WERI-Rb-1 (cell line): ENCODE measurements around the gene ZIC1.

Experiments used
- DNase-seq: peaks from one replicate; pipeline ENCODE4 v3.0.0-alpha.2; 2020
- H3K27ac ChIP-seq: fragments of 250-450 bp; sonication (Bioruptor Pico); 2 replicates; pipeline ENCODE4 v1.5.1; 2020; ENCODE audit warnings: mild to moderate bottlenecking, moderate library complexity
- H3K27me3 ChIP-seq: fragments of 250-450 bp; sonication (Bioruptor Pico); 2 replicates; pipeline ENCODE4 v1.5.1; 2021; ENCODE audit warnings: mild to moderate bottlenecking, low read depth, moderate library complexity; ENCODE audit not compliant: insufficient read depth, severe bottlenecking
- H3K36me3 ChIP-seq: fragments of 250-450 bp; sonication (Bioruptor Pico); 2 replicates; pipeline ENCODE4 v1.5.1; 2020; ENCODE audit warnings: mild to moderate bottlenecking, moderate library complexity
- H3K4me3 ChIP-seq: 2 replicates; pipeline ENCODE4 v1.5.1; 2011; ENCODE audit warnings: low read depth, mild to moderate bottlenecking, control low read depth, low read length
- H3K9me3 ChIP-seq: fragments of 250-450 bp; sonication (Bioruptor Pico); 2 replicates; pipeline ENCODE4 v1.5.1; 2021; ENCODE audit warnings: mild to moderate bottlenecking, moderate library complexity; ENCODE audit not compliant: severe bottlenecking
- CTCF ChIP-seq: IDR thresholded peaks from 2 replicates; pipeline ENCODE4 v1.5.1; 2011; ENCODE audit warnings: low read depth, mild to moderate bottlenecking, control low read depth, inconsistent platforms, low read length

ZIC1 gene

GRCh38 chr3:147377412-147378367 is 31.5 kb upstream of the ZIC1 start:
- TF ChIP-seq CTCF = no peak
- Histone ChIP-seq H3K4me3 (no peak overlapping the region), H3K36me3 (no peaks in the 10 kb centered on the region), H3K27ac (no peak overlapping the region), H3K9me3 (no peaks in the 10 kb centered on the region), H3K27me3 (no peaks in the 10 kb centered on the region)
- no peak for DNase-seq

DNA sequence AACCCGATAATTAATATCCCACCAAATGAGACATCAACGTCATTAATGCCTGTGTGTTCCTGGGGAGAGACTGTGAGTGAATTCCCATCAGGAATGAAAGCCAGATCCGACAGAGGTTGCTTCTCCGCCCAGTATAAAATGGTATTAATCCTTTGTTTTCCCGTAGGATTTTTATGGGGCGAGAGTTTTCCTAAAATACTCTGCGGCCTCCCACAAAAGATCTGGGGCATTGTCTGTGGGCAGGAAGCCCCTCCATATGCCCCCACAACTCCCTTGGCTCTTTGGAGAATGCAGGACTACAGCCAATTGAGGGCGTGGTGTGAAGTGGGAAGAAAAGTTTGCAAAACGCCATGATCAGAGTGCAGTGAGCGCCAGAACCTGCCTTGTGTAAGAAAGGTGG is 29.5 kb upstream of the ZIC1 start:
- Histone ChIP-seq H3K27me3 (no peaks in the 10 kb centered on the region), H3K9me3 (no peaks in the 10 kb centered on the region), H3K4me3 (no peak overlapping the region), H3K27ac (no peak overlapping the region), H3K36me3 (no peaks in the 10 kb centered on the region)
- TF ChIP-seq CTCF = no peak
- no peak for DNase-seq

- Histone ChIP-seq H3K4me3 (no peak overlapping the region), H3K36me3 (no peaks in the 10 kb centered on the region), H3K27ac (no peak overlapping the region), H3K27me3 (no peaks in the 10 kb centered on the region), H3K9me3 (no peaks in the 10 kb centered on the region)
- no peak for TF ChIP-seq CTCF
- DNase-seq = no peak
Measured at GRCh38 chr3:147380387-147380951, 28.7 kb upstream of the ZIC1 start.

DNA sequence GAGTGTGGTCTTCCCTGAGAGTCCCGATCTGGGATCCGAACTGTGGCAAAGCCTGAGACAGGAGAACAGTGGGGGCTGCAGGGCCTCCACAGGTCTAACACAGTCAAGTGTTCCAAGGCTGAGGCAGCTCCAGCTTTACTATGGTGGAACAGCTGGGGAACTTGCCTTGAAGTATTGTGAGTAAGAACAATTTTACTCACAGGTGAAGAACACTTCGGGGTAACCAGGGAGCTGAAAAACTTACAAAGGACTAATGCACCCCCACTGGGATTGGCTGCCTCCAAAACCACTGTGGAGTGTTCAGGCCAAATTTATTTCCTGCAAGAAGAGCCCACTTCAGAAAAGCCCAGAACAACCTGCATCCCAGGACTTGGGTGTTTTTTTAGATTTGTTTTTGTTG is 28.2 kb upstream of the ZIC1 start:
- TF ChIP-seq CTCF = no peak
- Histone ChIP-seq H3K4me3 (no peak overlapping the region), H3K27ac (no peak overlapping the region), H3K36me3 (no peaks in the 10 kb centered on the region), H3K27me3 (no peaks in the 10 kb centered on the region), H3K9me3 (no peaks in the 10 kb centered on the region)
- no peak for DNase-seq

GRCh38 chr3:147381596-147381995 is 27.6 kb upstream of the ZIC1 start:
- Histone ChIP-seq H3K4me3 (no peak overlapping the region), H3K27ac (no peak overlapping the region), H3K27me3 (no peaks in the 10 kb centered on the region), H3K36me3 (no peaks in the 10 kb centered on the region), H3K9me3 (no peaks in the 10 kb centered on the region)
- DNase-seq = no peak
- TF ChIP-seq CTCF = no peak
